GM12878 (cell line): Measurements from ENCODE around the gene SLC35A2. TPM values are rescaled to one million over a fixed set of nuclear protein-coding genes. Genes with fewer than 3 reads are reported as not detected.

Source experiments
- BRCA1 ChIP-seq: IDR thresholded peaks from 2 replicates; pipeline ENCODE4 v1.6.1; 2011; ENCODE audit warnings: low read depth, low read length, improper control_type of control experiment
- CHD2 ChIP-seq: IDR thresholded peaks from 2 replicates; pipeline ENCODE4 v1.6.1; 2011; ENCODE audit warnings: low read depth, low read length, improper control_type of control experiment, borderline replicate concordance
- CREB1 ChIP-seq: IDR thresholded peaks from 2 replicates; pipeline ENCODE4 v1.6.1; 2012; ENCODE audit warnings: low read depth, mild to moderate bottlenecking, inconsistent platforms
- E2F8 ChIP-seq: fragments of 450-650 bp; IDR thresholded peaks from 2 replicates; pipeline ENCODE4 v1.6.1; 2018; ENCODE audit warnings: mild to moderate bottlenecking, low read depth, moderate library complexity; ENCODE audit not compliant: partially characterized antibody
- EGR1 ChIP-seq, 2 experiments: IDR thresholded peaks; 1 replicate in 1 of 2; 2 replicates in 1 of 2; pipeline ENCODE4 v1.6.1; 2011 to 2012; ENCODE audit warnings: low read depth in 2 of 2, low read length in 2 of 2, borderline replicate concordance in 1 of 2, mild to moderate bottlenecking in 1 of 2, moderate library complexity in 1 of 2
- ELK1 ChIP-seq: IDR thresholded peaks from 2 replicates; pipeline ENCODE4 v1.6.1; 2012; ENCODE audit warnings: low read depth, low read length, improper control_type of control experiment
- ETV6 ChIP-seq, 2 experiments: fragments of 450-650 bp in 1 of 2; IDR thresholded peaks in 1 of 2; conservative IDR thresholded peaks in 1 of 2; 2 replicates each; pipeline ENCODE4 v1.6.1; 2014; ENCODE audit warnings: antibody characterized with exemption in 1 of 2, borderline replicate concordance in 1 of 2, low read depth in 1 of 2, mild to moderate bottlenecking in 1 of 2, moderate library complexity in 1 of 2
- FOS ChIP-seq: IDR thresholded peaks from 3 replicates; pipeline ENCODE4 v1.6.1; 2011; ENCODE audit warnings: borderline replicate concordance; ENCODE audit not compliant: insufficient read length; ENCODE audit errors: extremely low read depth
- JUNB ChIP-seq: IDR thresholded peaks from 2 replicates; pipeline ENCODE4 v1.6.1; 2016; ENCODE audit warnings: antibody characterized with exemption, mild to moderate bottlenecking
- NBN ChIP-seq: fragments of 450-650 bp; IDR thresholded peaks from 2 replicates; pipeline ENCODE4 v1.6.1; 2016
- NFIC ChIP-seq: IDR thresholded peaks from 2 replicates; pipeline ENCODE4 v1.6.1; 2012; ENCODE audit warnings: low read depth, mild to moderate bottlenecking, inconsistent platforms, low read length, moderate library complexity
- NR2C2 ChIP-seq: IDR thresholded peaks from 2 replicates; pipeline ENCODE4 v1.6.1; 2011; ENCODE audit warnings: borderline replicate concordance, low read depth; ENCODE audit not compliant: control insufficient read depth, insufficient read length
- NRF1 ChIP-seq: conservative IDR thresholded peaks from 2 replicates; pipeline ENCODE4 v1.6.1; 2011; ENCODE audit warnings: mild to moderate bottlenecking, low read depth, low read length, improper control_type of control experiment
- PAX8 ChIP-seq: fragments of 450-650 bp; IDR thresholded peaks from 2 replicates; pipeline ENCODE4 v1.6.1; 2017; ENCODE audit warnings: mild to moderate bottlenecking, moderate library complexity
- RBBP5 ChIP-seq: fragments of 200-600 bp; sonication (generic); conservative IDR thresholded peaks from 2 replicates; pipeline ENCODE4 v1.6.1; 2016
- TARDBP ChIP-seq: IDR thresholded peaks from 2 replicates; pipeline ENCODE4 v1.6.1; 2016; ENCODE audit warnings: borderline replicate concordance
- WRNIP1 ChIP-seq: IDR thresholded peaks from 2 replicates; pipeline ENCODE4 v1.6.1; 2011; ENCODE audit warnings: low read depth, low read length, improper control_type of control experiment, borderline replicate concordance
- ZBED1 ChIP-seq: IDR thresholded peaks from 2 replicates; pipeline ENCODE4 v1.6.1; 2016; ENCODE audit warnings: borderline replicate concordance
- polyA plus RNA-seq, 11 experiments: library from polyadenylated mRNA; depleted of rRNA in 4 of 11; unstranded in 6 of 11; stranded (reverse) in 5 of 11; fragments of >200 nt; fragmentation: Nextera tagmentation in 4 of 11; fragmentation: Illumina TruSeq in 1 of 11; extraction: Ambion mirVana in 4 of 11; extraction: Trizol in 1 of 11; gene quantifications; 1 replicate in 1 of 11; 2 replicates in 10 of 11; pipeline versions ENCODE4 v1.2.1 to v1.2.3, GENCODE V29; 2011 to 2016; ENCODE audit warnings: inconsistent platforms in 2 of 11, missing spikeins in 2 of 11, low read depth in 1 of 11
- total RNA-seq, 4 experiments: library from RNA; depleted of rRNA in 3 of 4; stranded (reverse); fragments of >200 nt in 3 of 4; fragmentation: Illumina TruSeq in 1 of 4; extraction: Trizol in 1 of 4; gene quantifications; 2 replicates each; pipeline versions ENCODE4 v1.2.1 to v1.2.3, GENCODE V29; 2013 to 2021
- TF ChIP-seq, protein P1 (sequence below): fragments of 450-650 bp; formaldehyde crosslinking; IDR thresholded peaks from 2 replicates; pipeline ENCODE4 v1.4.0; 2022; ENCODE audit warnings: mild to moderate bottlenecking, moderate library complexity
- TF ChIP-seq, protein P2 (sequence below): fragments of 450-650 bp; IDR thresholded peaks from 2 replicates; pipeline ENCODE4 v1.6.1; 2017; ENCODE audit warnings: low read depth, mild to moderate bottlenecking, moderate library complexity

The SLC35A2 gene
- total and polyA plus RNA-seq, 10 of the 15 experiments (the other 5 are each of a cell fraction or from before 2014, with no cell fraction given) = 2.1 to 27.4 (median 14.9) TPM

- TF ChIP-seq ELK1 = no peak; the same call in 1 of the 2 replicates
- TF ChIP-seq EGR1 (IDR thresholded peaks at IDR 0.05; ENCODE audit: borderline replicate concordance in 1 of 2, low read depth in 2 of 2, low read length in 2 of 2) = peak in 1 of 2 experiments; percentile 63; a peak in 2 of 3 replicates
- TF ChIP-seq E2F8 = peak; percentile 52
- TF ChIP-seq NBN = peak; percentile 91
- TF ChIP-seq RBBP5 = no peak
- no peak for TF ChIP-seq TARDBP
- TF ChIP-seq FOS = no peak
- TF ChIP-seq CREB1 = peak; percentile 65; the same call in 1 of the 2 replicates
- no peak for TF ChIP-seq BRCA1
- TF ChIP-seq, protein P1, sequence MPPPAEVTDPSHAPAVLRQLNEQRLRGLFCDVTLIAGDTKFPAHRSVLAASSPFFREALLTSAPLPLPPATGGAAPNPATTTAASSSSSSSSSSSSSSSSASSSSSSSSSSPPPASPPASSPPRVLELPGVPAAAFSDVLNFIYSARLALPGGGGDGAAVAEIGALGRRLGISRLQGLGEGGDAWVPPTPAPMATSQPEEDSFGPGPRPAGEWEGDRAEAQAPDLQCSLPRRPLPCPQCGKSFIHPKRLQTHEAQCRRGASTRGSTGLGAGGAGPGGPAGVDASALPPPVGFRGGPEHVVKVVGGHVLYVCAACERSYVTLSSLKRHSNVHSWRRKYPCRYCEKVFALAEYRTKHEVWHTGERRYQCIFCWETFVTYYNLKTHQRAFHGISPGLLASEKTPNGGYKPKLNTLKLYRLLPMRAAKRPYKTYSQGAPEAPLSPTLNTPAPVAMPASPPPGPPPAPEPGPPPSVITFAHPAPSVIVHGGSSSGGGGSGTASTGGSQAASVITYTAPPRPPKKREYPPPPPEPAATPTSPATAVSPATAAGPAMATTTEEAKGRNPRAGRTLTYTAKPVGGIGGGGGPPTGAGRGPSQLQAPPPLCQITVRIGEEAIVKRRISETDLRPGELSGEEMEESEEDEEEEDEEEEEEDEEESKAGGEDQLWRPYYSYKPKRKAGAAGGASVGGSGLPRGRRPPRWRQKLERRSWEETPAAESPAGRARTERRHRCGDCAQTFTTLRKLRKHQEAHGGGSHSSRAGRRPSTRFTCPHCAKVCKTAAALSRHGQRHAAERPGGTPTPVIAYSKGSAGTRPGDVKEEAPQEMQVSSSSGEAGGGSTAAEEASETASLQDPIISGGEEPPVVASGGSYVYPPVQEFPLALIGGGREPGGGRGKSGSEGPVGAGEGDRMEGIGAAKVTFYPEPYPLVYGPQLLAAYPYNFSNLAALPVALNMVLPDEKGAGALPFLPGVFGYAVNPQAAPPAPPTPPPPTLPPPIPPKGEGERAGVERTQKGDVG (CRISPR knock-in tag) = no peak
- TF ChIP-seq ZBED1 = peak; percentile 24; the same call in 1 of the 2 replicates
- TF ChIP-seq, protein P2, sequence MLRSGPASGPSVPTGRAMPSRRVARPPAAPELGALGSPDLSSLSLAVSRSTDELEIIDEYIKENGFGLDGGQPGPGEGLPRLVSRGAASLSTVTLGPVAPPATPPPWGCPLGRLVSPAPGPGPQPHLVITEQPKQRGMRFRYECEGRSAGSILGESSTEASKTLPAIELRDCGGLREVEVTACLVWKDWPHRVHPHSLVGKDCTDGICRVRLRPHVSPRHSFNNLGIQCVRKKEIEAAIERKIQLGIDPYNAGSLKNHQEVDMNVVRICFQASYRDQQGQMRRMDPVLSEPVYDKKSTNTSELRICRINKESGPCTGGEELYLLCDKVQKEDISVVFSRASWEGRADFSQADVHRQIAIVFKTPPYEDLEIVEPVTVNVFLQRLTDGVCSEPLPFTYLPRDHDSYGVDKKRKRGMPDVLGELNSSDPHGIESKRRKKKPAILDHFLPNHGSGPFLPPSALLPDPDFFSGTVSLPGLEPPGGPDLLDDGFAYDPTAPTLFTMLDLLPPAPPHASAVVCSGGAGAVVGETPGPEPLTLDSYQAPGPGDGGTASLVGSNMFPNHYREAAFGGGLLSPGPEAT = peak; percentile 90
- peak; percentile 42; the same call in 1 of the 2 replicates for TF ChIP-seq WRNIP1
- TF ChIP-seq JUNB = no peak
- TF ChIP-seq NR2C2 = no peak
- TF ChIP-seq ETV6 (conservative IDR thresholded peaks at IDR 0.05 in 1 of 2, IDR thresholded peaks at IDR 0.05 in 1 of 2; ENCODE audit: borderline replicate concordance in 1 of 2, low read depth in 1 of 2) = peak in 1 of 2 experiments; percentile 62; a peak in 1 of 4 replicates
- TF ChIP-seq NRF1 = no peak
- TF ChIP-seq CHD2 = peak; percentile 84
- no peak for TF ChIP-seq PAX8
- peak; percentile 92 for TF ChIP-seq NFIC
Observed at GRCh38 chrX:48937054-48937907, 25.8 kb upstream of the SLC35A2 start (continued).
